MCF 10A (cell line): Measurements from ENCODE around the gene RGSL1. TPM values are rescaled to one million over a fixed set of nuclear protein-coding genes. Genes with fewer than 3 reads are reported as not detected.

Source experiments
- BruUV-seq: library from RNA; stranded (reverse); fragments of 400-500 nt; replicated peaks from 2 replicates; lab custom pipeline; 2021; lab: Mats Ljungman, UMichigan
- CTCF ChIA-PET: fragments of 300-600 bp; sonication (Branson Sonifier 250); formaldehyde crosslinking; extraction: SDS; loops from one replicate; lab custom pipeline; 2021; ENCODE audit warnings: antibody characterized with exemption, inconsistent platforms; lab: Yijun Ruan, JAX
- POLR2A ChIA-PET: fragments of 300-600, 350-650 bp; sonication (Branson Sonifier 250); formaldehyde crosslinking; extraction: SDS; loops from one replicate; lab custom pipeline; 2020; ENCODE audit warnings: antibody characterized with exemption, inconsistent platforms; lab: Yijun Ruan, JAX
- DNase-seq: peaks from one replicate; pipeline ENCODE4 v3.0.0-alpha.2; 2018; ENCODE audit not compliant: unreplicated experiment
- H3K27ac Mint-ChIP-seq: one replicate; pipeline ENCODE4 v1.8.0; 2022; ENCODE audit warnings: mild to moderate bottlenecking, low read depth, mixed read lengths; ENCODE audit not compliant: unreplicated experiment
- H3K27me3 Mint-ChIP-seq: one replicate; pipeline ENCODE4 v1.8.0; 2022; ENCODE audit warnings: mixed read lengths; ENCODE audit not compliant: insufficient read depth, unreplicated experiment
- H3K36me3 Mint-ChIP-seq: one replicate; pipeline ENCODE4 v1.8.0; 2022; ENCODE audit warnings: mild to moderate bottlenecking, moderate library complexity, mixed read lengths; ENCODE audit not compliant: insufficient read depth, unreplicated experiment
- H3K4me1 Mint-ChIP-seq: one replicate; pipeline ENCODE4 v1.8.0; 2022; ENCODE audit warnings: mixed read lengths; ENCODE audit not compliant: insufficient read depth, unreplicated experiment
- H3K4me3 Mint-ChIP-seq: one replicate; pipeline ENCODE4 v1.8.0; 2022; ENCODE audit warnings: mild to moderate bottlenecking, moderate library complexity, mixed read lengths; ENCODE audit not compliant: unreplicated experiment
- H3K9me3 Mint-ChIP-seq: one replicate; pipeline ENCODE4 v1.8.0; 2022; ENCODE audit warnings: mixed read lengths; ENCODE audit not compliant: unreplicated experiment
- CTCF ChIP-seq: fragments of 200-600 bp; IDR thresholded peaks from one replicate; pipeline ENCODE4 v1.8.0; 2022; ENCODE audit warnings: antibody characterized with exemption, mild to moderate bottlenecking; ENCODE audit not compliant: unreplicated experiment
- intact Hi-C: fragments of 100-400 bp; cut with micrococcal nuclease; formaldehyde crosslinking; loops from 2 replicates; pipeline ENCODE4 v1.14.1; 2022
- total RNA-seq: library from RNA; stranded (reverse); gene quantifications from 2 replicates; pipeline ENCODE4 v1.2.3, GENCODE V29; 2022

RGSL1 gene
- total RNA-seq, 1 experiment from 2014 or later = not detected

GRCh38 chr1:182607566-182607965 is 157.6 kb downstream of the RGSL1 start:
- ChIA-PET CTCF (interaction anchor here (0.8 to 23.4 kb wide), 4 partner anchors 12 to 180 kb away, joined by 3 to 991 read pairs (median 18); partner anchors contain the start of gene NPL), POLR2A (interaction anchor here (0.8 to 10.8 kb wide), 4 partner anchors 9 to 179 kb away, joined by 3 to 151 read pairs (median 6); partner anchors contain the start of gene NPL)
- TF ChIP-seq CTCF = no peak
- peaks cover 6% of the 10 kb centered on the region for H3K4me1 Mint-ChIP-seq
- no peak overlapping the region for H3K4me3 Mint-ChIP-seq
- H3K36me3 Mint-ChIP-seq = no peaks in the 10 kb centered on the region
- no peak overlapping the region for H3K27ac Mint-ChIP-seq
- no peaks in the 10 kb centered on the region for H3K27me3 Mint-ChIP-seq
- no peaks in the 10 kb centered on the region for H3K9me3 Mint-ChIP-seq
- no TSS peak for BruUV-seq
- no peak for DNase-seq
- intact Hi-C loops = no loop called here

- no peak for TF ChIP-seq CTCF
- peaks cover 6% of the 10 kb centered on the region for H3K4me1 Mint-ChIP-seq
- H3K4me3 Mint-ChIP-seq = no peak overlapping the region
Observed at GRCh38 chr1:182608236-182608635, 158.3 kb downstream of the RGSL1 start.

GRCh38 chr1:182608845-182609610 is 159.1 kb downstream of the RGSL1 start:
- H3K27me3 Mint-ChIP-seq = no peaks in the 10 kb centered on the region

More at GRCh38 chr1:182608236-182608635, 158.3 kb downstream of the RGSL1 start:
- Mint-ChIP-seq H3K36me3 (no peaks in the 10 kb centered on the region), H3K27ac (no peak overlapping the region), H3K9me3 (no peaks in the 10 kb centered on the region), H3K27me3 (no peaks in the 10 kb centered on the region)
- POLR2A ChIA-PET = interaction anchor here (0.6 to 10.8 kb wide), 2 partner anchors 11 to 178 kb away, joined by 4 to 151 read pairs; partner anchors contain the start of gene NPL
- intact Hi-C loops = no loop called here
- no peak for DNase-seq
- CTCF ChIA-PET = interaction anchor here (1.0 to 23.4 kb wide), 4 partner anchors 13 to 201 kb away, joined by 3 to 991 read pairs (median 6); partner anchors contain the start of gene NPL
- BruUV-seq = no TSS peak

More at GRCh38 chr1:182608845-182609610, 159.1 kb downstream of the RGSL1 start:
- H3K36me3 Mint-ChIP-seq = no peaks in the 10 kb centered on the region
- H3K4me3 Mint-ChIP-seq = no peak overlapping the region
- POLR2A ChIA-PET = interaction anchor here (0.6 to 0.7 kb wide), 2 partner anchors 11 to 158 kb away, joined by 3 to 4 read pairs; no protein-coding TSS in a partner anchor
- BruUV-seq = no TSS peak
- no peak for TF ChIP-seq CTCF
- DNase-seq = no peak
- CTCF ChIA-PET = interaction anchor here (0.5 to 23.4 kb wide), 6 partner anchors 14 to 201 kb away, joined by 3 to 991 read pairs (median 4); partner anchors contain the start of gene NPL
- intact Hi-C loops = no loop called here
- H3K27ac Mint-ChIP-seq = no peak overlapping the region
- H3K9me3 Mint-ChIP-seq = no peaks in the 10 kb centered on the region
- peaks cover 6% of the 10 kb centered on the region for H3K4me1 Mint-ChIP-seq

Other genes starting within 250 kb of the RGSL1 start
- gene GLUL, start 58.4 kb upstream of the RGSL1 start, total RNA-seq = 240 and 437 TPM in 2 replicates
- gene TEDDM1, start 49.5 kb upstream of the RGSL1 start, total RNA-seq = not detected in 2 replicates
- 4.2 and 8.0 TPM in 2 replicates for gene RNASEL, start 139.1 kb downstream of the RGSL1 start, total RNA-seq
- 11.9 and 13.7 TPM in 2 replicates for gene RGS16, start 154.2 kb downstream of the RGSL1 start, total RNA-seq
- not detected in 2 replicates for gene RGS8, start 234.4 kb downstream of the RGSL1 start, total RNA-seq